BLaER1 treated with 17β-estradiol and CSF1 and Interleukin-3, amounts not matched to agents 10 nM and 100 nM (cell line): Measurements from ENCODE around the gene DNAH8.

Experiments used
- H3K27ac ChIP-seq, 11 experiments: shearing (Covaris generic); formaldehyde crosslinking; 2 replicates each; pipeline ENCODE4 v1.8.1; 2022
- H3K27me3 ChIP-seq, 11 experiments: shearing (Covaris generic); formaldehyde crosslinking; 2 replicates each; pipeline ENCODE4 v1.8.1; 2022
- H3K36me3 ChIP-seq, 11 experiments: shearing (Covaris generic); formaldehyde crosslinking; 2 replicates each; pipeline ENCODE4 v1.8.1; 2022
- H3K4me1 ChIP-seq, 10 experiments: shearing (Covaris generic); formaldehyde crosslinking; 2 replicates each; pipeline ENCODE4 v1.8.1; 2022
- H3K4me2 ChIP-seq, 11 experiments: shearing (Covaris generic); formaldehyde crosslinking; 2 replicates each; pipeline ENCODE4 v1.8.1; 2022
- H3K4me3 ChIP-seq, 10 experiments: shearing (Covaris generic); formaldehyde crosslinking; 2 replicates each; pipeline ENCODE4 v1.8.1; 2022
- H3K9ac ChIP-seq, 11 experiments: shearing (Covaris generic); formaldehyde crosslinking; 2 replicates each; pipeline ENCODE4 v1.8.1; 2022
- H3K9me3 ChIP-seq, 11 experiments: shearing (Covaris generic); formaldehyde crosslinking; replicated peaks in 1 of 11; 2 replicates each; pipeline ENCODE4 v1.8.1; 2022
- H4K20me1 ChIP-seq, 11 experiments: shearing (Covaris generic); formaldehyde crosslinking; 2 replicates each; pipeline ENCODE4 v1.8.1; 2022
- Cebpa-rat ChIP-seq, 11 experiments: shearing (Covaris generic); IDR thresholded peaks; 2 replicates each; pipeline ENCODE4 v1.8.1; 2022

The DNAH8 gene

GRCh38 chr6:38724343-38724742, 9.2 kb downstream of the DNAH8 start:
- no peak overlapping the region for H3K4me3 ChIP-seq

GRCh38 chr6:38725414-38726183, 10.5 kb downstream of the DNAH8 start:
- no peaks in the 10 kb centered on the region for H4K20me1 ChIP-seq
- no peaks in the 10 kb centered on the region for H3K27me3 ChIP-seq
- no peak overlapping the region for H3K4me3 ChIP-seq
- H3K9ac ChIP-seq = no peak overlapping the region
- no peak overlapping the region for H3K4me2 ChIP-seq
- no peak overlapping the region for H3K27ac ChIP-seq
- H3K36me3 ChIP-seq = no peaks in the 10 kb centered on the region
- TF ChIP-seq Cebpa-rat (IDR thresholded peaks at IDR 0.05) = no peak
- no peaks in the 10 kb centered on the region for H3K4me1 ChIP-seq
- H3K9me3 ChIP-seq = no peaks in the 10 kb centered on the region

More at GRCh38 chr6:38724343-38724742, 9.2 kb downstream of the DNAH8 start:
- Histone ChIP-seq H3K9ac (no peak overlapping the region), H3K27ac (no peak overlapping the region), H3K27me3 (no peaks in the 10 kb centered on the region), H3K36me3 (no peaks in the 10 kb centered on the region), H3K9me3 (peaks cover 0 to 3% (median 0%) of the 10 kb centered on the region in 11 experiments; a peak in 2 of 22 replicates), H3K4me1 (no peaks in the 10 kb centered on the region), H4K20me1 (no peaks in the 10 kb centered on the region), H3K4me2 (no peak overlapping the region)
- TF ChIP-seq Cebpa-rat (IDR thresholded peaks at IDR 0.05) = no peak

GRCh38 chr6:38728203-38728602, 13.1 kb downstream of the DNAH8 start:
- no peak for TF ChIP-seq Cebpa-rat (IDR thresholded peaks at IDR 0.05)
- Histone ChIP-seq H3K27ac (no peak overlapping the region), H3K4me3 (no peak overlapping the region), H3K4me1 (no peaks in the 10 kb centered on the region), H4K20me1 (no peaks in the 10 kb centered on the region), H3K9me3 (no peaks in the 10 kb centered on the region), H3K36me3 (no peaks in the 10 kb centered on the region), H3K27me3 (no peaks in the 10 kb centered on the region), H3K4me2 (no peak overlapping the region), H3K9ac (no peak overlapping the region)

- H3K9me3 ChIP-seq = peaks cover 0 to 6% (median 5%) of the 10 kb centered on the region in 11 experiments; a peak in 8 of 22 replicates
- H3K27ac ChIP-seq = no peak overlapping the region
- no peak for TF ChIP-seq Cebpa-rat (IDR thresholded peaks at IDR 0.05)
- H3K27me3 ChIP-seq = no peaks in the 10 kb centered on the region
- no peaks in the 10 kb centered on the region for H3K4me1 ChIP-seq
- no peak overlapping the region for H3K9ac ChIP-seq
- no peak overlapping the region for H3K4me2 ChIP-seq
- no peaks in the 10 kb centered on the region for H4K20me1 ChIP-seq
- no peaks in the 10 kb centered on the region for H3K36me3 ChIP-seq
- H3K4me3 ChIP-seq = no peak overlapping the region
Observed at GRCh38 chr6:38730140-38730862, 15.2 kb downstream of the DNAH8 start.

- H3K9me3 ChIP-seq = peaks cover 3 to 14% (median 10%) of the 10 kb centered on the region in 11 experiments; a peak in 11 of 22 replicates
- no peaks in the 10 kb centered on the region for H3K36me3 ChIP-seq
- no peak overlapping the region for H3K4me2 ChIP-seq
- H3K4me1 ChIP-seq = no peaks in the 10 kb centered on the region
- no peak overlapping the region for H3K9ac ChIP-seq
- no peak overlapping the region for H3K27ac ChIP-seq
- no peak overlapping the region for H3K4me3 ChIP-seq
- TF ChIP-seq Cebpa-rat (IDR thresholded peaks at IDR 0.05) = no peak
- no peaks in the 10 kb centered on the region for H3K27me3 ChIP-seq
- H4K20me1 ChIP-seq = no peaks in the 10 kb centered on the region
Observed at GRCh38 chr6:38736951-38737350, 21.8 kb downstream of the DNAH8 start.

- no peaks in the 10 kb centered on the region for H4K20me1 ChIP-seq
- H3K4me2 ChIP-seq = no peak overlapping the region
- no peaks in the 10 kb centered on the region for H3K36me3 ChIP-seq
- peaks cover 3 to 14% (median 10%) of the 10 kb centered on the region in 11 experiments; a peak in 11 of 22 replicates for H3K9me3 ChIP-seq
- no peak overlapping the region for H3K9ac ChIP-seq
- TF ChIP-seq Cebpa-rat (IDR thresholded peaks at IDR 0.05) = no peak
- no peaks in the 10 kb centered on the region for H3K27me3 ChIP-seq
- H3K27ac ChIP-seq = no peak overlapping the region
- no peak overlapping the region for H3K4me3 ChIP-seq
- H3K4me1 ChIP-seq = no peaks in the 10 kb centered on the region
Observed at GRCh38 chr6:38738261-38738660, 23.1 kb downstream of the DNAH8 start.

GRCh38 chr6:38739532-38739931, 24.4 kb downstream of the DNAH8 start:
- H3K9ac ChIP-seq = no peak overlapping the region
- no peak for TF ChIP-seq Cebpa-rat (IDR thresholded peaks at IDR 0.05)

GRCh38 chr6:38749473-38749872, 34.4 kb downstream of the DNAH8 start:
- Histone ChIP-seq H4K20me1 (no peaks in the 10 kb centered on the region), H3K9ac (no peak overlapping the region), H3K4me3 (no peak overlapping the region), H3K36me3 (no peaks in the 10 kb centered on the region), H3K27ac (no peak overlapping the region), H3K4me2 (no peak overlapping the region), H3K4me1 (no peaks in the 10 kb centered on the region), H3K27me3 (no peaks in the 10 kb centered on the region), H3K9me3 (no peaks in the 10 kb centered on the region)
- no peak for TF ChIP-seq Cebpa-rat (IDR thresholded peaks at IDR 0.05)

More at GRCh38 chr6:38739532-38739931, 24.4 kb downstream of the DNAH8 start:
- Histone ChIP-seq H3K4me1 (no peaks in the 10 kb centered on the region), H3K27ac (no peak overlapping the region), H3K9me3 (peaks cover 3 to 14% (median 10%) of the 10 kb centered on the region in 11 experiments; a peak in 11 of 22 replicates), H3K27me3 (no peaks in the 10 kb centered on the region), H4K20me1 (no peaks in the 10 kb centered on the region), H3K4me3 (no peak overlapping the region), H3K36me3 (no peaks in the 10 kb centered on the region), H3K4me2 (no peak overlapping the region)

- Histone ChIP-seq H3K9me3 (no peaks in the 10 kb centered on the region), H3K4me2 (no peak overlapping the region), H3K36me3 (no peaks in the 10 kb centered on the region), H4K20me1 (no peaks in the 10 kb centered on the region), H3K9ac (no peak overlapping the region), H3K4me1 (no peaks in the 10 kb centered on the region), H3K4me3 (no peak overlapping the region), H3K27me3 (no peaks in the 10 kb centered on the region), H3K27ac (no peak overlapping the region)
- TF ChIP-seq Cebpa-rat (IDR thresholded peaks at IDR 0.05) = no peak
Observed at GRCh38 chr6:38750968-38751615, 36.0 kb downstream of the DNAH8 start.
